GM12874 (cell line): ENCODE data around the gene BABAM2.

Source experiments
- TF ChIP-seq, protein P1 (sequence below): IDR thresholded peaks from 2 replicates; pipeline ENCODE4 v1.5.1; 2011; ENCODE audit warnings: low read depth, mild to moderate bottlenecking, control low read depth, low read length, moderate library complexity; ENCODE audit not compliant: insufficient read depth

BABAM2 gene

GRCh38 chr2:28071221-28071620 is 180.7 kb downstream of the BABAM2 start:
- TF ChIP-seq, protein P1, sequence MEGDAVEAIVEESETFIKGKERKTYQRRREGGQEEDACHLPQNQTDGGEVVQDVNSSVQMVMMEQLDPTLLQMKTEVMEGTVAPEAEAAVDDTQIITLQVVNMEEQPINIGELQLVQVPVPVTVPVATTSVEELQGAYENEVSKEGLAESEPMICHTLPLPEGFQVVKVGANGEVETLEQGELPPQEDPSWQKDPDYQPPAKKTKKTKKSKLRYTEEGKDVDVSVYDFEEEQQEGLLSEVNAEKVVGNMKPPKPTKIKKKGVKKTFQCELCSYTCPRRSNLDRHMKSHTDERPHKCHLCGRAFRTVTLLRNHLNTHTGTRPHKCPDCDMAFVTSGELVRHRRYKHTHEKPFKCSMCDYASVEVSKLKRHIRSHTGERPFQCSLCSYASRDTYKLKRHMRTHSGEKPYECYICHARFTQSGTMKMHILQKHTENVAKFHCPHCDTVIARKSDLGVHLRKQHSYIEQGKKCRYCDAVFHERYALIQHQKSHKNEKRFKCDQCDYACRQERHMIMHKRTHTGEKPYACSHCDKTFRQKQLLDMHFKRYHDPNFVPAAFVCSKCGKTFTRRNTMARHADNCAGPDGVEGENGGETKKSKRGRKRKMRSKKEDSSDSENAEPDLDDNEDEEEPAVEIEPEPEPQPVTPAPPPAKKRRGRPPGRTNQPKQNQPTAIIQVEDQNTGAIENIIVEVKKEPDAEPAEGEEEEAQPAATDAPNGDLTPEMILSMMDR = no peak

DNA sequence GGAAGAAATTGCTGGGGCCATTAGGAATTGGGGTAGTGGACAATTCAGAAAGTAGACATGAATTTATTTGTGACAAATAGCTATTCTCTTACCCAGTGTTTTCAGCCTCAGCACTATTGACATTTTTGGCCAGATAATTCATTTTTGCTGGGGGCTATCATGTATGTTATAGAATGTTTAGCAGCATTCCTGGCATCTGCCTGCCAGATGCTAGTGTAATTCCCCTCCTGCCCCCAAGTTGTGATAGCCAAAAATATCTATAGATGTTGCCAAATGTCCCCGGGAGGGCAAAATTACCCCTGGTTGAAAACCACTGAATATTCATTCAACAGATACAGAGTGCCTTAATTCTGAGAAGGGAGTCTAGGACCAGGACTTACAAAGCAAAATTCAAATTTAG is 183.6 kb downstream of the BABAM2 start:
- TF ChIP-seq, protein P1 = no peak

GRCh38 chr2:28080911-28081310 is 190.4 kb downstream of the BABAM2 start:
- TF ChIP-seq, protein P1 = no peak

- TF ChIP-seq, protein P1 = no peak
Measured at GRCh38 chr2:28082131-28082530, 191.6 kb downstream of the BABAM2 start.

- TF ChIP-seq, protein P1 = no peak
Measured at GRCh38 chr2:28083476-28083875, 192.9 kb downstream of the BABAM2 start.

DNA sequence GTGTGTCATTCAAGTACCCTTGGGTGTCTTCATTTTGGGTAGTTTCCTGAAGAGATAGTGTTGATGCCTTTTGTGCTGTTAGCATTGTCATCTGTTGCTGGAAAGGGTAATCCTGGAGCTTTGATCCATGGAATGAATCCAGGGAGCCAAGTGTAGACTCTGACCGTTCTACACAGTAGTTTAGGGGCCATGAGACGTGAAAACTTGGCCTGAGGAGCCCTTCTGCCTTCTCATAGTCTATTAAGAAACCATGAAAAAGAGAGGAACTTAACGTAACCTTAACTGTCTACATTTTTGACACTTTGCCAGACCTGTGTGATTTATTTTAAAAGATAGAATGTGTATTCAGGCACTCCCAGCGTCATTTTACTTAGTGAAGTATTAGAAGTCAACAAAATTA is 194.0 kb downstream of the BABAM2 start:
- TF ChIP-seq, protein P1 = no peak

DNA sequence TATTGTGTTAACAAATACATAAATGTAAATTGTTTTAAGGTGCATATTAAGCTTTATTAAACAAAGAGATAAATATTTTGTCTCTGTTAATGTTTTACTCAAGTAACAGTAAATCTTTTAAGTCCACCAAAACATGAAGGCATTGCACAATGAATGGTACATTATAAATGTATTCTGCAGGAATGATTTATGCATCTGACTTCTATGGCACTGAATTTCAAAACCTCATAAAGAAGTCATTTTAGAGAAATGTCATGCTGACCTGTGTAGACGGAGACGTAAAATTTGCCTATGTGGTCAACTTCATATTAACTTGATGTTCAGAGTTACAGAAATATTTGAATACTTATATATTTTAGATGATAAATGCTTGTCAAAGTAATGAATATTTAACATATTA is 194.7 kb downstream of the BABAM2 start:
- TF ChIP-seq, protein P1 = no peak

- TF ChIP-seq, protein P1 = no peak
Measured at GRCh38 chr2:28086611-28087010, 196.1 kb downstream of the BABAM2 start.
